Neural cell (in vitro differentiated cells): ENCODE results near the gene UBN1. TPM values are rescaled to one million over a fixed set of nuclear protein-coding genes. Genes with fewer than 3 reads are reported as not detected.

ENCODE experiments used
- H2AFZ ChIP-seq: fragments of 200-600, 300-800 bp; sonication (generic), shearing (Covaris generic); 2 replicates; pipeline ENCODE4 v1.6.0; 2014; ENCODE audit warnings: low read depth, mild to moderate bottlenecking, antibody characterized with exemption, low read length, moderate library complexity
- H3F3A ChIP-seq: fragments of 200-600 bp; shearing (Covaris generic); 2 replicates; pipeline ENCODE4 v1.6.1; 2016; ENCODE audit warnings: mild to moderate bottlenecking, moderate library complexity, mixed read lengths, antibody characterized with exemption, low read length; ENCODE audit not compliant: insufficient read depth, poor library complexity, severe bottlenecking
- H3K27ac ChIP-seq: fragments of 200-600, 300-800 bp; sonication (generic), shearing (Covaris generic); 2 replicates; pipeline ENCODE4 v1.5.1; 2014; ENCODE audit warnings: mild to moderate bottlenecking, low read length, moderate library complexity
- H3K27me3 ChIP-seq: fragments of 300-800, 200-600 bp; sonication (generic), shearing (Covaris generic); 2 replicates; pipeline ENCODE4 v1.6.0; 2014; ENCODE audit warnings: mild to moderate bottlenecking, low read depth, low read length, moderate library complexity; ENCODE audit not compliant: insufficient read depth
- H3K36me3 ChIP-seq: fragments of 300-800, 200-600 bp; sonication (generic), shearing (Covaris generic); 2 replicates; pipeline ENCODE4 v1.5.1; 2014; ENCODE audit warnings: mild to moderate bottlenecking, antibody characterized with exemption, low read length, moderate library complexity; ENCODE audit not compliant: insufficient read depth
- H3K4me2 ChIP-seq: fragments of 300-800, 200-600 bp; sonication (generic), shearing (Covaris generic); 2 replicates; pipeline ENCODE4 v1.6.0; 2014; ENCODE audit warnings: mild to moderate bottlenecking, low read length
- H3K4me3 ChIP-seq: fragments of 300-800, 200-600 bp; sonication (generic), shearing (Covaris generic); 2 replicates; pipeline ENCODE4 v1.5.1; 2014; ENCODE audit warnings: mild to moderate bottlenecking, low read length, moderate library complexity
- H3K79me2 ChIP-seq: fragments of 200-600 bp; shearing (Covaris generic); replicated peaks from 2 replicates; pipeline ENCODE4 v1.6.0; 2014; ENCODE audit warnings: mild to moderate bottlenecking, low read length, moderate library complexity; ENCODE audit not compliant: insufficient read depth
- H3K9ac ChIP-seq: fragments of 300-800, 200-600 bp; sonication (generic), shearing (Covaris generic); 2 replicates; pipeline ENCODE4 v1.6.1; 2016; ENCODE audit warnings: mild to moderate bottlenecking, low read length, mixed read lengths
- H3K9me2 ChIP-seq: fragments of 200-600 bp; shearing (Covaris generic); 2 replicates; pipeline ENCODE4 v1.6.1; 2016; ENCODE audit warnings: mild to moderate bottlenecking, low read length, mixed read lengths; ENCODE audit not compliant: insufficient read depth
- H3K9me3 ChIP-seq: fragments of 200-600, 300-800 bp; sonication (generic), shearing (Covaris generic); 2 replicates; pipeline ENCODE4 v1.6.1; 2016; ENCODE audit warnings: mild to moderate bottlenecking, mixed run types, low read length, moderate library complexity, mixed read lengths
- H4K20me1 ChIP-seq: fragments of 200-600 bp; shearing (Covaris generic); 2 replicates; pipeline ENCODE4 v1.6.1; 2016; ENCODE audit warnings: mild to moderate bottlenecking, mixed run types; ENCODE audit not compliant: insufficient read depth
- CTCF ChIP-seq: fragments of 450-650 bp; IDR thresholded peaks from 2 replicates; pipeline ENCODE4 v1.5.1; 2014; ENCODE audit warnings: antibody characterized with exemption, mild to moderate bottlenecking, moderate library complexity; ENCODE audit not compliant: poor library complexity, severe bottlenecking
- EP300 ChIP-seq: fragments of 450-650 bp; conservative IDR thresholded peaks from 2 replicates; pipeline ENCODE4 v1.6.1; 2014; ENCODE audit warnings: antibody characterized with exemption, mild to moderate bottlenecking, moderate library complexity; ENCODE audit not compliant: poor library complexity, severe bottlenecking
- EZH2 ChIP-seq: fragments of 200-600, 300-800 bp; shearing (Covaris generic), sonication (generic); IDR thresholded peaks from 2 replicates; pipeline ENCODE4 v1.6.1; 2014; ENCODE audit warnings: antibody characterized with exemption, low read length, borderline replicate concordance, mild to moderate bottlenecking; ENCODE audit not compliant: insufficient read depth, poor library complexity, severe bottlenecking
- MXI1 ChIP-seq: fragments of 450-650 bp; conservative IDR thresholded peaks from 2 replicates; pipeline ENCODE4 v1.6.1; 2014; ENCODE audit warnings: antibody characterized with exemption, mild to moderate bottlenecking; ENCODE audit not compliant: poor library complexity, severe bottlenecking
- POLR2AphosphoS5 ChIP-seq: IDR thresholded peaks from 2 replicates; pipeline ENCODE4 v1.6.1; 2012
- RAD21 ChIP-seq: fragments of 450-650 bp; conservative IDR thresholded peaks from 2 replicates; pipeline ENCODE4 v1.6.1; 2014; ENCODE audit warnings: antibody characterized with exemption, mild to moderate bottlenecking, moderate library complexity
- REST ChIP-seq: IDR thresholded peaks from 2 replicates; pipeline ENCODE4 v1.6.1; 2012; ENCODE audit warnings: borderline replicate concordance
- SMC3 ChIP-seq: fragments of 450-650 bp; conservative IDR thresholded peaks from 2 replicates; pipeline ENCODE4 v1.6.1; 2014; ENCODE audit warnings: antibody characterized with exemption, mild to moderate bottlenecking, moderate library complexity; ENCODE audit not compliant: poor library complexity
- TAF1 ChIP-seq: IDR thresholded peaks from 2 replicates; pipeline ENCODE4 v1.6.1; 2012; ENCODE audit warnings: low read depth
- polyA plus RNA-seq: library from polyadenylated mRNA; depleted of rRNA; stranded (reverse); fragments of >200 nt; gene quantifications from 2 replicates; pipeline ENCODE4 v1.2.3, GENCODE V29; 2014

The UBN1 gene
- polyA plus RNA-seq, 1 donor from 2014 or later, result 17.1 TPM

GRCh38 chr16:4890026-4890425 lies 42.7 kb downstream of the UBN1 start:
- TF ChIP-seq MXI1, result no peak
- TF ChIP-seq RAD21, result no peak
- TF ChIP-seq EZH2, result no peak
- TF ChIP-seq EP300, result no peak
- no peak for TF ChIP-seq REST
- no peak for TF ChIP-seq POLR2AphosphoS5
- Histone ChIP-seq H3K27me3 (no peaks in the 10 kb centered on the region), H3K9me3 (no peaks in the 10 kb centered on the region), H4K20me1 (no peaks in the 10 kb centered on the region), H3K9ac (no peak overlapping the region), H3K4me3 (no peak overlapping the region), H3K9me2 (no peaks in the 10 kb centered on the region), H3K36me3 (no peaks in the 10 kb centered on the region), H3K27ac (no peak overlapping the region), H2AFZ (no peak overlapping the region), H3F3A (no peaks in the 10 kb centered on the region), H3K79me2 (no peaks in the 10 kb centered on the region), H3K4me2 (no peak overlapping the region)

GRCh38 chr16:4890686-4891085 lies 43.4 kb downstream of the UBN1 start:
- Histone ChIP-seq H3F3A (no peaks in the 10 kb centered on the region), H3K9me2 (no peaks in the 10 kb centered on the region), H4K20me1 (no peaks in the 10 kb centered on the region), H2AFZ (no peak overlapping the region), H3K9ac (no peak overlapping the region), H3K27me3 (no peaks in the 10 kb centered on the region), H3K4me2 (no peak overlapping the region), H3K36me3 (no peaks in the 10 kb centered on the region), H3K9me3 (no peaks in the 10 kb centered on the region), H3K4me3 (no peak overlapping the region), H3K79me2 (no peaks in the 10 kb centered on the region), H3K27ac (no peak overlapping the region)
- TF ChIP-seq SMC3, result no peak
- TF ChIP-seq REST, result no peak
- no peak for TF ChIP-seq CTCF
- TF ChIP-seq EZH2, result no peak
- TF ChIP-seq TAF1, result no peak
- TF ChIP-seq MXI1, result no peak
- no peak for TF ChIP-seq POLR2AphosphoS5
- no peak for TF ChIP-seq EP300
- no peak for TF ChIP-seq RAD21
